Measurements from ENCODE around the gene RABGAP1L. TPM values are rescaled to one million over a fixed set of nuclear protein-coding genes. Genes with fewer than 3 reads are reported as not detected.

The RABGAP1L gene
- total RNA-seq, 4 donors from 2014 or later, result 31.7 to 49.7 (median 34.3) TPM

- TF ChIP-seq CTCF (IDR thresholded peaks at IDR 0.05), result no peak
- no peak for DNase-seq (ENCODE audit: low spot score)
- no peak for ATAC-seq (ENCODE audit: low FRiP score)
Measured at GRCh38 chr1:174743654-174744561, 584.6 kb downstream of the RABGAP1L start.

GRCh38 chr1:174744886-174745285 lies 585.6 kb downstream of the RABGAP1L start:
- DNase-seq (ENCODE audit: low spot score) (no peak), ATAC-seq (ENCODE audit: low FRiP score) (no peak)
- TF ChIP-seq CTCF (IDR thresholded peaks at IDR 0.05), result no peak

- no peak for TF ChIP-seq CTCF (IDR thresholded peaks at IDR 0.05)
- DNase-seq (ENCODE audit: low spot score) (no peak), ATAC-seq (ENCODE audit: low FRiP score) (no peak)
Measured at GRCh38 chr1:174746024-174746808, 586.9 kb downstream of the RABGAP1L start.

GRCh38 chr1:174747613-174748012 lies 588.3 kb downstream of the RABGAP1L start:
- DNase-seq (ENCODE audit: low spot score) (no peak), ATAC-seq (ENCODE audit: low FRiP score) (no peak)
- no peak for TF ChIP-seq CTCF (IDR thresholded peaks at IDR 0.05)

- ATAC-seq (ENCODE audit: low FRiP score), result no peak
- TF ChIP-seq CTCF (IDR thresholded peaks at IDR 0.05), result no peak
- DNase-seq (ENCODE audit: low spot score), result no peak
Measured at GRCh38 chr1:174748586-174748985, 589.3 kb downstream of the RABGAP1L start.

- DNase-seq (ENCODE audit: low spot score) (no peak), ATAC-seq (ENCODE audit: low FRiP score) (no peak)
- no peak for TF ChIP-seq CTCF (IDR thresholded peaks at IDR 0.05)
Measured at GRCh38 chr1:174753131-174753530, 593.8 kb downstream of the RABGAP1L start.
